Smooth muscle cell (in vitro differentiated cells): ENCODE measurements around the gene SNX30. TPM values are rescaled to one million over a fixed set of nuclear protein-coding genes. Genes with fewer than 3 reads are reported as not detected.

Source experiments
- DNase-seq: peaks from one replicate; lab custom pipeline; 2025; ENCODE audit not compliant: unreplicated experiment; lab: John Stamatoyannopoulos, UW
- H2AFZ ChIP-seq: fragments of 200-600 bp; sonication (generic); 2 replicates; pipeline ENCODE4 v1.6.0; 2016; ENCODE audit warnings: antibody characterized with exemption, low read depth, mild to moderate bottlenecking
- H3F3A ChIP-seq: fragments of 200-600 bp; sonication (generic); 2 replicates; pipeline ENCODE4 v1.6.0; 2017; ENCODE audit warnings: antibody characterized with exemption, low read depth
- H3K27ac ChIP-seq: fragments of 200-600 bp; sonication (generic); 2 replicates; pipeline ENCODE4 v1.5.1; 2016; ENCODE audit warnings: low read depth, mild to moderate bottlenecking
- H3K27me3 ChIP-seq: fragments of 200-600 bp; sonication (generic); 2 replicates; pipeline ENCODE4 v1.6.1; 2016; ENCODE audit warnings: low read depth, mild to moderate bottlenecking
- H3K36me3 ChIP-seq: fragments of 200-600 bp; sonication (generic); 2 replicates; pipeline ENCODE4 v1.5.1; 2016; ENCODE audit warnings: low read depth
- H3K4me1 ChIP-seq: fragments of 200-600 bp; sonication (generic); 2 replicates; pipeline ENCODE4 v1.5.1; 2016; ENCODE audit warnings: low read depth
- H3K4me2 ChIP-seq: fragments of 200-600 bp; sonication (generic); 2 replicates; pipeline ENCODE4 v1.6.0; 2016; ENCODE audit warnings: mild to moderate bottlenecking
- H3K4me3 ChIP-seq: fragments of 200-600 bp; sonication (generic); 2 replicates; pipeline ENCODE4 v1.5.1; 2016; ENCODE audit warnings: mild to moderate bottlenecking
- H3K79me2 ChIP-seq: fragments of 200-600 bp; sonication (generic); 2 replicates; pipeline ENCODE4 v1.6.0; 2016; ENCODE audit warnings: low read depth, mild to moderate bottlenecking
- H3K9ac ChIP-seq: fragments of 200-600 bp; sonication (generic); 2 replicates; pipeline ENCODE4 v1.6.0; 2016; ENCODE audit warnings: low read depth
- H3K9me3 ChIP-seq: fragments of 200-600 bp; sonication (generic); replicated peaks from 2 replicates; pipeline ENCODE4 v1.5.1; 2016; ENCODE audit warnings: low read depth
- H4K20me1 ChIP-seq: fragments of 200-600 bp; sonication (generic); 2 replicates; pipeline ENCODE4 v1.6.0; 2016; ENCODE audit warnings: low read depth
- WGBS: methylation state at CpG from one replicate; pipeline ENCODE4 v1.1.7; 2016; ENCODE audit warnings: low lambda C conversion rate; 5-methylcytosine and 5-hydroxymethylcytosine counted together
- polyA plus RNA-seq: library from polyadenylated mRNA; unstranded; fragments of >200 nt; fragmentation: Nextera tagmentation; extraction: Ambion mirVana; gene quantifications from 2 replicates; pipeline ENCODE4 v1.2.1, GENCODE V29; 2016
- total RNA-seq: library from RNA; depleted of rRNA; stranded (reverse); fragments of >200 nt; gene quantifications from 2 replicates; pipeline ENCODE4 v1.2.3, GENCODE V29; 2014
- TF ChIP-seq, protein P1 (sequence below): fragments of 200-600 bp; sonication (generic); IDR thresholded peaks from 2 replicates; pipeline ENCODE4 v1.5.1; 2017; ENCODE audit warnings: borderline replicate concordance, mild to moderate bottlenecking, antibody characterized with exemption; ENCODE audit not compliant: insufficient read depth, poor library complexity, severe bottlenecking

Gene SNX30
- total and polyA plus RNA-seq, 2 experiments from 2014 or later: 3.6 to 10.7 TPM

DNA sequence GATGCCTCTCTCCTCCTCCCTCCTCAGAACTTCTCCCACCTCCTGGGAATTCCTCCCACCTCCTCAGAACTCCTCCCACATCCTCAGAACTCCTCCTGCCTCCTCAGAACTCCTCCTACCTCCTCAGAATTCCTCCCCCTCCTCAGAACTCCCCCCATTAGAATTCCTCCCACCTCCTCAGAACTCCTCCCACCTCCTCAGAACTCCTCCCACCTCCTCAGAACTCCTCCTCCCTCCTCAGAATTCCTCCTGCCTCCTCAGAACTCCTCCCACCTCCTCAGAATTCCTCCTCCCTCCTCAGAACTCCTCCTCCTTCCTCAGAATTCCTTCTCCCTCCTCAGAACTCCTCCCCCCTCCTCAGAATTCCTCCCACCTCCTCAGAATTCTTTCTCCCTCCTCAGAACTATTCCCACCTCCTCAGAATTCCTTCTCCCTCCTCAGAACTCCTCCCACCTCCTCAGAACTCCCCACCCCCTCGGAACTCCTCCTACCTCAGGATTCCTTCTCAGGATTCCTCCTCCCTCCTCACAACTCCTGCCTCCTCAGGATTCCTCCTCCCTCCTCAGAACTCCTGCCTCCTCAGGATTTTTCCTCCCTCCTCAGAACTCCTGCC is 116.2 kb downstream of the SNX30 start:
- no peak overlapping the region for H3K4me3 ChIP-seq
- H3K27me3 ChIP-seq: no peaks in the 10 kb centered on the region
- no peak for DNase-seq
- H3K4me2 ChIP-seq: no peak overlapping the region
- no peaks in the 10 kb centered on the region for H3F3A ChIP-seq
- no peaks in the 10 kb centered on the region for H3K36me3 ChIP-seq
- H3K27ac ChIP-seq: no peak overlapping the region
- no peaks in the 10 kb centered on the region for H3K79me2 ChIP-seq
- H3K4me1 ChIP-seq: no peaks in the 10 kb centered on the region
- no peaks in the 10 kb centered on the region for H4K20me1 ChIP-seq
- H3K9me3 ChIP-seq: no peaks in the 10 kb centered on the region
- 100% methylated on average over 1 of the region's 1 CpG for WGBS
- TF ChIP-seq, protein P1, sequence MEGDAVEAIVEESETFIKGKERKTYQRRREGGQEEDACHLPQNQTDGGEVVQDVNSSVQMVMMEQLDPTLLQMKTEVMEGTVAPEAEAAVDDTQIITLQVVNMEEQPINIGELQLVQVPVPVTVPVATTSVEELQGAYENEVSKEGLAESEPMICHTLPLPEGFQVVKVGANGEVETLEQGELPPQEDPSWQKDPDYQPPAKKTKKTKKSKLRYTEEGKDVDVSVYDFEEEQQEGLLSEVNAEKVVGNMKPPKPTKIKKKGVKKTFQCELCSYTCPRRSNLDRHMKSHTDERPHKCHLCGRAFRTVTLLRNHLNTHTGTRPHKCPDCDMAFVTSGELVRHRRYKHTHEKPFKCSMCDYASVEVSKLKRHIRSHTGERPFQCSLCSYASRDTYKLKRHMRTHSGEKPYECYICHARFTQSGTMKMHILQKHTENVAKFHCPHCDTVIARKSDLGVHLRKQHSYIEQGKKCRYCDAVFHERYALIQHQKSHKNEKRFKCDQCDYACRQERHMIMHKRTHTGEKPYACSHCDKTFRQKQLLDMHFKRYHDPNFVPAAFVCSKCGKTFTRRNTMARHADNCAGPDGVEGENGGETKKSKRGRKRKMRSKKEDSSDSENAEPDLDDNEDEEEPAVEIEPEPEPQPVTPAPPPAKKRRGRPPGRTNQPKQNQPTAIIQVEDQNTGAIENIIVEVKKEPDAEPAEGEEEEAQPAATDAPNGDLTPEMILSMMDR: no peak
- no peak overlapping the region for H3K9ac ChIP-seq
- H2AFZ ChIP-seq: no peak overlapping the region

DNA sequence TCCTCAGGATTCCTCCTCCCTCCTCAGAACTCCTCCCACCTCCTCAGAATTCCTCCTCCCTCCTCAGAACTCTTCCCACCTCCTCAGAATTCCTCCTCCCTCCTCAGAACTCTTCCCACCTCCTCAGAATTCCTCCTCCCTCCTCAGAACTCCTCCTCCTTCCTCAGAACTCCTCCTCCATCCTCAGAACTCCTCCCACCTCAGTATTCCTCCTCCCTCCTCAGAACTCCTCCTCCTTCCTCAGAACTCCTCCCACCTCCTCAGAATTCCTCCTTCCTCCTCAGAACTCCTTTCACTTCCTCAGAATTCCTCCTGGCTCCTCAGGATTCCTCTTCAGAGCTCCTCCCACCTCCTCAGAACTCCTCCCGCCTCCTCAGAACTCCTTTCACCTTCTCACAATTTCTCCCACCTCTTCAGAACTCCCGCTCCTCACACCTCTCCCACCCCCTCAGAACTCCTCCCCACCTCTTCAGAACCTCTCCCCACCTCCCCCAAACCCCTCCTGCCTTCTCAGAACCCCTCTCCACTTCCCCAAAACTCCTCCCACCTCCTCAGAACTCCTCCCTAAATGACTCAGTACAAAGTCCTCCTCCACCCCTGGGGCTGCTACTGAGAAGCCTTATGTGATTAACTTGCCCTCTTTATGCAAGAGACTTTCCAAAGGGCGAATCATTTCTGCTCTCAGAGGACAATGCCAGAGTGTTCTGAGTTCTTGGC is 116.9 kb downstream of the SNX30 start:
- H2AFZ ChIP-seq: no peak overlapping the region
- no peaks in the 10 kb centered on the region for H3F3A ChIP-seq
- WGBS: 56% methylated on average over 2 of the region's 3 CpGs
- no peaks in the 10 kb centered on the region for H3K27me3 ChIP-seq
- no peaks in the 10 kb centered on the region for H3K4me1 ChIP-seq
- H3K9me3 ChIP-seq: no peaks in the 10 kb centered on the region
- H3K36me3 ChIP-seq: no peaks in the 10 kb centered on the region
- no peaks in the 10 kb centered on the region for H3K79me2 ChIP-seq
- no peak overlapping the region for H3K9ac ChIP-seq
- no peak overlapping the region for H3K4me3 ChIP-seq
- DNase-seq: no peak
- peak overlapping the region; percentile 3 for H3K27ac ChIP-seq
- H4K20me1 ChIP-seq: no peaks in the 10 kb centered on the region
- TF ChIP-seq, protein P1: no peak
- no peak overlapping the region for H3K4me2 ChIP-seq

DNA sequence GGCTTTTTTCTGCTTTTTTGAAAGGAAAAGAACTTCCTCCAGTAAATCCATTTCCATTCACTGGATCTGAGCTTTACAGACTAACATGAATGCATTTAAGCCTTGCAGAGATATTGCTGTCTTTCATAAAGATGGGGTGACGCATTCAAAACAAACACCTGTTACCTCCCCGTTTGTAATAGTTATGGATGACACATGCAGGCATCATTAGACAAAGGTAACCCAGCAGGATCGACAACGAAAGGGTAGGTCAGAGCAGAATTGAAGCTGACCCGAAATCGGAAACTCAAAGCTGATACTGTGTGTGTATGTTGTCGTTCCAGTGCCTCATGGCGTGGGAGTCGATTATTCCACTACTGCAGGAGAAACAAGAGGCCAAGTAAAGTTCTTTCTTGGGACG is 117.9 kb downstream of the SNX30 start:
- Histone ChIP-seq H3K4me2 (no peak overlapping the region), H2AFZ (no peak overlapping the region), H3K4me3 (no peak overlapping the region), H3K79me2 (no peaks in the 10 kb centered on the region), H3F3A (no peaks in the 10 kb centered on the region), H3K27me3 (no peaks in the 10 kb centered on the region), H3K36me3 (no peaks in the 10 kb centered on the region), H3K9ac (no peak overlapping the region), H3K4me1 (no peaks in the 10 kb centered on the region), H4K20me1 (no peaks in the 10 kb centered on the region), H3K27ac (peak overlapping the region; percentile 38), H3K9me3 (no peaks in the 10 kb centered on the region)
- WGBS: 95% methylated on average over 10 of the region's 10 CpGs
- no peak for DNase-seq
- TF ChIP-seq, protein P1: no peak
